Choroid plexus epithelial cell (primary cell): ENCODE results near the gene NXPH1.

Experiments
- DNase-seq: peaks from one replicate; pipeline ENCODE4 v3.0.0-alpha.2; 2010; ENCODE audit warnings: low read depth
- H3K4me3 ChIP-seq: 2 replicates; pipeline ENCODE4 v1.5.1; 2011; ENCODE audit warnings: low read depth, mild to moderate bottlenecking, control low read depth, low read length, moderate library complexity
- CTCF ChIP-seq: conservative IDR thresholded peaks from 2 replicates; pipeline ENCODE4 v1.5.1; 2011; ENCODE audit warnings: low read depth, mild to moderate bottlenecking, control low read depth, inconsistent platforms, low read length, moderate library complexity

NXPH1 gene

GRCh38 chr7:8442814-8443304 is 9.4 kb downstream of the NXPH1 start:
- no peak for TF ChIP-seq CTCF
- peak; percentile 11 for DNase-seq
- H3K4me3 ChIP-seq, result no peak overlapping the region

DNA sequence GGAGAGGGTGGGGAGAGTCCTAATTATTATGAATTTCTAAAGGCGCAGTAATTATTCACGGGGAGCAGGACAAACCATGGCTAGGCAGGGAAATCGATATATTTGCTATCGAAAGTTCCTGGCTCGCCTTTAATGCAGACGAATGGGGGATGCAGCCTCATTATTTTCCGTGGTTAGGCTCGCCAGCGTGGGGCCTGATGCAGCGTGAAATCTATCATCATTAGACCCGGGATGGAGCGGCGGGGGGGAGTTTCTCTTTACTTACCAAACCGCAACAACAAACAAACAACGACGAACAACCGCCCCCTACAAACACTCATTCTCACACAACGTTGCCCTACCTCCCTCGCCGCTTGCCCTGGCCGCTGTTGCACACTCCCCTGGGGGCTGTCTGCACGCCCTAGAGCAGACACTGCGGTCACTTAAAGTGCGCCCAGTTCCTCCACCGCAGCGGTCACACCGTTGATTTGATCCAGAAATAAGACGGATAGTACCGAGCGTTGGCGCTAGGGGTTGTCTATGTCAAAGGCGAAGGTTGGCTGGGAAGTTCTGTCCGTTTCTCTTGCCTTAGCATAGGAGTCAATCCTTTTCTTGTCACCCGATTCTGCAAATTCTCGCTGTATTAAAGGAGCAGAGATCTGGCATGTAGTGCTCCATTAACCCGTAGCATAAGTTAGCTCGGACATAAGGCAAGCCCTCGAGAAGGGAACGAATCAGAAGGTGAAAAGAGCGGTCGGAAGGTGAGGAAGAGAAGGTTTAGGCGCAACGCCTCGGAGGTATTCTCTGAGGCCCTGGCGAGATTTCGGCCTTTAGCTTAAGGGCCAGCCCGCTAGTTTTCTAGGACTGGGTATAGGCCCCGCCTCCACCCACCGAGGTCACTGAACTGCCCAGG is 10.4 kb downstream of the NXPH1 start:
- H3K4me3 ChIP-seq, result no peak overlapping the region
- TF ChIP-seq CTCF, result no peak
- DNase-seq, result no peak

DNA sequence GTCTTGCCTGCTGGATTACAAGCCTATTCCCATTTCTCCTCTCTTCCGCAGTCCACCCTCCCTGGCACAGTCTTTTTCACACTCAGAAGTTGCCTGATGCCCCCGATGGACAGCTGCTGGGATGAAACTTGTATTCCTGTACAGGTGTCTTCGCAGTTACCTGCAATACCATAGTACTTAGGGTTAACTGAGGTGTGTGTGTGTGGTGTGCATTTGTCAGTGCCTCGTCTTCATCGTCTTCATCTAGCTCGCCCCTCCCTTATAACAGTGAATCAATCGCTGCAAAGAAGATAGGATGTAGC is 11.0 kb downstream of the NXPH1 start:
- TF ChIP-seq CTCF, result no peak
- DNase-seq, result no peak
- H3K4me3 ChIP-seq, result no peak overlapping the region

DNA sequence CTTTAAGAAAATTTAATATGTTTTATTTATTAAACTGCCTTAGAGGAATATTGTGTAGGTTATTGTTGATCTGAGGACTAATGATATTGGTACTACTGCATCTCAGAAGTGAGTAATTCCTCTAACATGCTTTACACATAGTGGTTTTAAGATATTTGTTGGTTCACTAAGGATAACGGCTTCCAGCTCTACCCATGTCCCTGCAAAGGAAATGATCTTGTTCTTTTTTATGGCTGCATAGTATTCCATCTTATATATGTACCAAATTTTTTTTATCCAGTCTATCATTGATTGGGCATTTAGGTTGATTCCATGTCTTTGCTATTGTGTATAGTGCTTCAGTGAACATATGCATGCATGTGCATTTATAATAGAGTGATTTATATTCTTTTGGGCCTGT is 20.1 kb downstream of the NXPH1 start:
- no peak for TF ChIP-seq CTCF
- no peak for DNase-seq

DNA sequence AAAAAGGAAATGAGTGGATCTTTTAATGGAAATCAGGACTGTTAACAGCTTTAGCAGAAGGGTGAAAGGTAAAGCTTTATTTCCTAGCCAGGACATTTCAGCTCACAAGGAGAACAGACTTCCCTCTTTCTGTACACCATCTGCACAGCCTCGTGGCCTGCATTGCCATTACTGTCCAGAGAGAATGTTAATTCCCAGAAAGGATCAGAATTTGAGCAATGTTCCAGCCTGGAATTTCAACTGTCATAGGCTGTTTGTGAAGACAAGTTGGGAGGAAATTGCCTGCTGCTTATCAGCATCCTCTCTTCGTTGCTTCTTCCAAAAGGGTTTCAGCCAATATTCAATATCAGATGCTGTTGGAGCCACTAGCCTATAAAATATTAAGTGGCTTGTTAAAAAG is 22.0 kb downstream of the NXPH1 start:
- no peak overlapping the region for H3K4me3 ChIP-seq
- no peak for DNase-seq
- no peak for TF ChIP-seq CTCF

More for the DNA sequence above, 20.1 kb downstream of the NXPH1 start:
- no peak overlapping the region for H3K4me3 ChIP-seq

GRCh38 chr7:8462309-8462708 is 28.9 kb downstream of the NXPH1 start:
- TF ChIP-seq CTCF, result no peak
- H3K4me3 ChIP-seq, result no peak overlapping the region
- no peak for DNase-seq

GRCh38 chr7:8465338-8465737 is 31.9 kb downstream of the NXPH1 start:
- H3K4me3 ChIP-seq, result no peak overlapping the region
- no peak for DNase-seq
- no peak for TF ChIP-seq CTCF
